ENCODE data around the gene KITLG.

DNA sequence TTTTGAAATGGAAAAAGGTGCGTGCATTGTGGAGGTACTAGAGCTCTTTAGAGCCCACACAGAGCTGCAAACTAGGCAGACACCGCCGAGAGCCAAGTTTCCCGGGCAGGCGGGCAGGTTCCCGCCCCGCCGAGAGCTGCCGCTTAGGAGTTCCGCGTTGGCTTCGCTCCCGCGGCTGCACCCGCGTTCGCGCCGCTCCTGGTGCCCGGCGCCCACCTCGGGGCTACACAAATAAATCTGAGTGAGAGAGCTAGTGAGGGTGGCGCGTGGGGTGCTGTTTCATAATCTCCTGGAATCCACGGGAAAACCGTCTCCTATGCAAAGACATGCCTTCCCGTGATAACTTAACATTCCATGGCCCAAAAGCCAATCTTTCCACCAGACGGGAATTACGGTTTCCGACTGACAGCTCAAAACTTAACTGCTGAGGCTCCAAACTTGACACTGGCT lies 645 bp downstream of the KITLG start:
- TF ChIP-seq, protein P1, sequence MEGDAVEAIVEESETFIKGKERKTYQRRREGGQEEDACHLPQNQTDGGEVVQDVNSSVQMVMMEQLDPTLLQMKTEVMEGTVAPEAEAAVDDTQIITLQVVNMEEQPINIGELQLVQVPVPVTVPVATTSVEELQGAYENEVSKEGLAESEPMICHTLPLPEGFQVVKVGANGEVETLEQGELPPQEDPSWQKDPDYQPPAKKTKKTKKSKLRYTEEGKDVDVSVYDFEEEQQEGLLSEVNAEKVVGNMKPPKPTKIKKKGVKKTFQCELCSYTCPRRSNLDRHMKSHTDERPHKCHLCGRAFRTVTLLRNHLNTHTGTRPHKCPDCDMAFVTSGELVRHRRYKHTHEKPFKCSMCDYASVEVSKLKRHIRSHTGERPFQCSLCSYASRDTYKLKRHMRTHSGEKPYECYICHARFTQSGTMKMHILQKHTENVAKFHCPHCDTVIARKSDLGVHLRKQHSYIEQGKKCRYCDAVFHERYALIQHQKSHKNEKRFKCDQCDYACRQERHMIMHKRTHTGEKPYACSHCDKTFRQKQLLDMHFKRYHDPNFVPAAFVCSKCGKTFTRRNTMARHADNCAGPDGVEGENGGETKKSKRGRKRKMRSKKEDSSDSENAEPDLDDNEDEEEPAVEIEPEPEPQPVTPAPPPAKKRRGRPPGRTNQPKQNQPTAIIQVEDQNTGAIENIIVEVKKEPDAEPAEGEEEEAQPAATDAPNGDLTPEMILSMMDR (IDR thresholded peaks at IDR 0.05; ENCODE audit: low read length): no peak
- no peak for TF ChIP-seq EZH2 (optimal IDR thresholded peaks at IDR 0.05; ENCODE audit: low read depth, low read length)
- TF ChIP-seq EZH2phosphoT487 (IDR thresholded peaks at IDR 0.05; ENCODE audit: low read length): no peak

Data from MM.1S (cell line).